ENCODE measurements around the gene C1orf105.
A peak's percentile ranks its signal among the peaks of the same experiment; 100 is the strongest.

C1orf105 gene

DNA sequence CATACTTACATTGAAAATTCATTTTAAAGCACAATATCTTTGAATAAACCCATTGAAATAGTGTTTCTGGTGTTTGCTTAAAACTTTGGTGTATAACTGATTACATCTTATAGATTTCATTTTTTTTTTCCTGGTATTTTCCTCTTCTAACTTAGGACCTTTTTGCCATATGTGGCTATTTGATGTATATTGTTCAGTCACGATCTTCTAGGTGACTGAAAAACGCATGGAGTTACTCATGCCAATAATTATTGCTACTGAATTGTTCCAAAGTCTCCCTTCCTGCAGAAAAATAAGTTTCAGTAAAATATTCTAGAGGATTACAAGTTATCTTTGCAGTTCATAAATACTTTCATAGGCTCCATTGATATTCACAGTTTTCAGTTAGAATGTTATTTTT, 22.9 kb upstream of the C1orf105 start:
- DNase-seq = no peak

DNA sequence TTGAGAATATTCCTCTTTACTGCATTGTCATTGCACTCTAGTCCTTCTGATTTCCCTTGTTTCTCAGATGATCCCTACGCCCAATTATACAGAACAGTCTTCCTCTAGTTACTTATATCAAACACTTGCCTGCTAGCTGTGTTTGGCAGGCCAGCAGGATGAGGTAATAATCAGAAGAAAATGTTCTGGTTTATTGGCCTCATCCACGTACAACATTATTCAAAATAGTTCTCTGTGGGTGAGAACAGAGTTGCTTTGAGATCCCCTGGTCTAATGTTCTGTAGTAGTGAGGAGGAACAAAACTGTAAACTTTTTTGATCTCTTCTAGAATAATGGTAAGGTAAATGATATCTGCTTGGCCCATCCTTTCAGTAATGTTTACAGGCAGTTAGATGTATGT, 22.3 kb upstream of the C1orf105 start:
- no peak for DNase-seq

- DNase-seq = peak; percentile 91
Measured at GRCh38 chr1:172398970-172399755, 21.3 kb upstream of the C1orf105 start.

DNA sequence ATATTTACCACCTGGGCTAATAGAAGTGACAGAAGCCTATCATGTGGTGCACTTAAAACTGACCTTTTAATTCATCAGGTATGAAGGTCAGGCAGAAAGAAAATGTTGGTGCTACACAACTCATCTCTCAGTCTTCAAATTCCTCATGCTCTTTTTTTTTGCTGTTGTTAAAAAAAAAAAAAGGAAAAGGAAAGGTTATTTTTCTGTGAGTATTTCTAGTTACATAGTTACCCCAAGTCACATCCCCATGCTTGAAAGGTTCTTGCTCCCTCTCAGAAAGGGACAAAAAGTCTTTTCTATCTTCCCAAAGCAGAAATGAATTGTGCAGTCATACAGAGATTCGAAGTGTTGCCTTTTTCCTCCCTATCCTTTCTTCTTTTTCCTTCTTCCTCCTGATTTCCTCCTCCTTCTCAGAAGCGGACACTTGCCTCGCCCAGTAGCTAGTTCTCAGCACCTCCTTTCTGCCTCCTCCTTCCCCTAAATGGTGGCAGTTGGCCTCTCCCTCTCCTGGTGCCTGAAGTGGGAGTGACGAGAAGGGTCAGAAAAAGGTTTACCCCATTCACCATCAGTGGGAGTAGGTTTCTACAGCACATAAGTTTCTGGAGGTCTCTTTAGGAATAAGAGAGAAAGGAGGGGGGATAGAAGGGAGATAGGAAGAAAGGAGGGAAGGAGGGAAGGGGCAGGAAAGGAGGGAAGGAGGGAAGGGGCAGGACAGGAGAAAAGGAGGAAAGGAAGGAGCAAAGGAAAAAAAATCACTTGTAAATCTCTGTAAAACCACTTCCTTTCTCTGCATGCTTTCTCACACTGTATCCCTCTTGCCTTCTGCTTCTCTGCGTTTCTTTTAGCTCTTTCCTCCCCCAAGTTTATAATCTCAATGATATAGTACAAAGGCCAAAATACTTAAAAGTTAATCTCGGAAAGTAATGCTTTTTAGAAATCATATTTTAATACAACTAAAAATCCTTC, 20.4 kb upstream of the C1orf105 start:
- peak; percentile 66 for DNase-seq

GRCh38 chr1:172400722-172401105, 19.8 kb upstream of the C1orf105 start:
- no peak for DNase-seq

DNA sequence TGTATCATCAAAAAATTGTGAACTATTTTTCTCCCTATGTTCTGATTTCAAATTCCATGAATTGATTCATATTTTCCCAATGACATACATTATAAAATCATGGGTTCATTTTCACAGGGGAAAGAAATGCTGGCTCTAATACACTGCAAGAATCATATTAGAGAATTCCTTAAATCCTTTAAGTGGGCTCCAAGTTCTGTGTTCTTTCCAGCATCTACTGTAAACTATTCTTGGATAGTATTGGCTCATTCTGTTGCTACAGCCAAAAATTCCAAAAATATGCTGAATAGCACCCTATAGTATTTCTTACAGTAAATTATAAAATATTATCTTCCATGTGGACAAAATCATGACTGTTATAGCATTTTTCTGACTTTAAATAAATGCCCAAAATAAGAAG, 19.0 kb upstream of the C1orf105 start:
- no peak for DNase-seq

GRCh38 chr1:172401892-172402291, 18.6 kb upstream of the C1orf105 start:
- DNase-seq = no peak

DNA sequence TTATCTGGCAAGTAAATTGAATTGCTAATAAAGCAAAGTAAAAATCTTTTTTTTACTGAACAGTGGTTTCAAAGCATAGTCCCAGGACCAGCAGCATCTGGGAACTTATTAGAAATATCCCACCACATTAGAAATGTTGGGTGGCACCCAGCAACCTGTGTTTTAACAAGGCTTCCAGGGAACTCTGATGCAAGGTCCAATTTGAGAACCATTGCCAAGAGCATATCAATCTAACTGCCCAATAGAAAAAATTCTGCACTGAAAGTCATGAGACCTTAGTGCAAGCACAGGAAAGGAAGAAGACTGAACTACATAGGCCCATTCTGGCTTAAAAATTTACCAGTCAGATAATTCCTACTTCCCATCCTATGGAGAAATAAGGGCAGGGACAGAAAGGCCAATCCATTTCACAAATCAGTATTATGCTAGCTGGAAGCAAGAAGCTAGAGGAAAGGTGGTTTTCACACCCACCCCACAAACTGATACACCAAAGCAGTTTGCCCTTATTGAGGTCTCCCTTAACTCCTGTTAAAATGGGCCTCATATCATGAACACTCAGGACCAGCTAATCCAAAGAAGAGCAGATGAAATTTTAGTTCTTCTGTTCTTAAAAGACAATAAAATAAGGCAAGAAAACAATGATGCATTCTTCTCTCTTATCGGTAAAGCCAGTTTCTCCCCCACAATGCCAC, 17.5 kb upstream of the C1orf105 start:
- DNase-seq = no peak

GRCh38 chr1:172404121-172404520, 16.4 kb upstream of the C1orf105 start:
- no peak for DNase-seq

DNA sequence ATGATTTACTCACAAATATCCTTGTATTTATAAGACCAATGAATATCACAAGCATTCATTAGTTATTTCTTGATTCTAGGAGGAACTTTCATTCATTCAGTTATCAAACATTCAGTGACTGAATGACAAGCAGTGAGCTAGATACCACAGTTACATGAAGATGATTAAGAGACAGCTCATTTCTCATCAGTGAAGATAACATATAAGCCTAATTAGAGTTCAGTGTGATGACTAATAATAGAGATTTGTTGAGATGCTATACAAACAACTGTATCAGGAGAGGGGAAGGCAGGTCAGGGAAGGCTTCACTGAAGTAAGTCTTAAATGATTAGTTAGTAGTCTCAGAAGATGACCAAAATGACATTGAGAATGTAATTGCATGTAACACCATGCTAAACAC, 14.6 kb upstream of the C1orf105 start:
- DNase-seq = no peak

GRCh38 chr1:172406968-172407367, 13.5 kb upstream of the C1orf105 start:
- no peak for DNase-seq

- no peak for DNase-seq
Measured at GRCh38 chr1:172408958-172409357, 11.5 kb upstream of the C1orf105 start.

DNA sequence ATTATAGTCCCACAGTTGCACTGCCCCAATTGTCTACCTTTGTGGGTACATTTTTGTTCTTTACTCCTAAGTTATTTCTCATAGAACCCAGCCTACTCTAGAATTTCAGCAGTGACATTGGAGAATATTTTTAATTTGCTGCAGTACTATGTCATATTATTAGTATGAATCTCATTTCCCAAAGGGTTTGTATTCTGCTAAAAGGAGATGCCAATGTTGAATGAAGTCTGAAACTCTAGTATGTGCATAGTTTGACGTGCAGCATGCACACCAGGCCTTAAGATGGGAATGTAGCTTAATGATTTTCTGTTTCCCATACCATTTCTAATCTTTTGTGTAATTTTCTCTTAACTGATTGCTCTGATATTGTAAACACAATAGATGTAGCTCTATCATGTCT, 10.5 kb upstream of the C1orf105 start:
- DNase-seq = no peak

DNA sequence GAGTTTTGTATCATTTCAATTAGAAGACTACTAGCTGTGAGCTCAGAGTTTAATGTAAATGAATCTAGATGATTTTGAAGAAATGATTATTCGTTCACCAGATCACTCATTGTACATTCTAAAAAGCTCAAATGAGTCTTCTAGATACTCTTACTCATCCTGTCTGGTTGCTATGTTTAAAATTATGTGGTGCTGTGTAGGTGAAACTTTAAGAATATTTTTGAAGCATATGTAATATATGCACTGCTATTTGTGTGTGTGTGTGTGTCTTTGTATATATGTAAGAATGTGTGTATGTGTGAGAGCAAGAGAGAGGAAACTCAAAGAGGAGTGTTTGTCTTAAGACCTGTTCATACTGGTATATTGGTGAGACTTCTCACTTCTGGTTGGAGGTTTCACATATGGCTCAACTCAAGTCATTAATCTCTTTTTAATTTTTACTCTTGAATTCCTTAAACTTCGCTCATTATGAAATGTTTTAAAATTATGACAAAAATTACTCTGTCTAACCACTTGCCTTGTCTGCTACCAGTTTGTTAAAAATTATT, 8.6 kb upstream of the C1orf105 start:
- no peak for DNase-seq

DNA sequence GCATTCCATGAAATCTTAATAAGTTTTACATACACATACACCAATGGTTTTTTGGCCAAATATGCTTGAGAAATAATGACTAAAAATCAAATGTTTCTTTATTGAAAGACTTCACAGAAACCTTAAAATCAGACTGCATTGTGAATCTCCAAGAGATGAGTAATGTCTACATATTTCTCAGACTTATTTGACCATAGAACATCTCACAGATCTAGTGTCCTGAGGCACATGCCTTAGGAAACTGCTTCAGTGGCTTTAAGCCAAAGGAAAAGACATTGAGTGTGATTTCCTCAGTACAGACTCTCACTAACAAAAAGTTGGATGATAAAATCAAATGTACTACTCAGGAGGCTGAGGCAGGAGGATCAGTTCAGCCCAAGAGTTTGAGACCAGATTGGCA, 6.2 kb upstream of the C1orf105 start:
- no peak for DNase-seq

- DNase-seq = no peak
Measured at GRCh38 chr1:172416496-172417035, 3.9 kb upstream of the C1orf105 start.

GRCh38 chr1:172417557-172417956, 2.9 kb upstream of the C1orf105 start:
- no peak for DNase-seq

DNA sequence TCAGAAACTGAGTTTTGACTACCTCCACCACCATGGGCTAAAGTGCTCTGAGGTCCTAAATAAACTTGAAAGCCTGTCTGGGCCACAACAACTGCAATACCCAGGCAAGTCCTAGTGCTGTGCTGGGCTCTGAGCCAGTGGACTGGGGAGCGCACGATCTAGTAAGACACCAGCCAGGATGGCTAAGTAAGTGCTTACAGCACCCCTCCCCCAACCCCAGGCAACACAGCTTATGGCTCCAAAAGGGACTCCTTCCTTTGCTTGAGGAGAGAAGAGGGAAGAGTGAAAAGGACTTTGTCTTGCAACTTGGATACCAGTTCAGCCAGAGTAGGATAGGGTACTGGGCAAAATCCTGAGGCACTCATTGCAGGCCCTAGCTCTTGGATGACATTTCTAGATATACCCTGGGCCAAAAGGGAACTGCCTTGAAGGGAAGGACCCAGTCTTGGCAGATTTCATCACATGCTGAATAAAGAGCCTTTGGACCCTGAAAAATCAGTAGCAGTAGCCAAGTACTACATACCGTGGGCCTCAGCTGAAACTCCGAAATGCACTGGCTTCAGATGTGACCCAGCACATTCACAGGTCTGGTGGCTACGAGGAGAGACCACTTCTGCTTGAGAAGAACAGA, 1.6 kb downstream of the C1orf105 start:
- no peak for DNase-seq

DNA sequence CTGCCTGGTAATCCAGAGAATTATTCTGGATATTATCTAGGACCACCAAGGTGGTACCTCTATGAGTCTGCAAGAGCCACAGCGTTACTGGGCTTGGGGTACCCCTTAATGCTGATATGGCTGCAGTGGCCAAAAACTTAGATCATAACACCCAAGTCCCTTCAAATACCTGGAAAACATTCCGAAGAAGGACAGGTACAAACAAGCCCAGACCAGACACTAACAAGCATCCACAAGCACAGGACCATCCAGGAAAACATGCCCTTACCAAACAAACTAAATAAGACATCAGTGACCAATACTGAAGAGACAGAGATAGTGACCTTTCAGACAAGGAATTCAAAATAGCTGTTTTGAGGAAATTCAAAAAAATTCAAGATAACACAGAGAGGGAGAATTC, 2.9 kb downstream of the C1orf105 start:
- DNase-seq = no peak

GRCh38 chr1:172425339-172425738, 4.9 kb downstream of the C1orf105 start:
- DNase-seq = no peak

DNA sequence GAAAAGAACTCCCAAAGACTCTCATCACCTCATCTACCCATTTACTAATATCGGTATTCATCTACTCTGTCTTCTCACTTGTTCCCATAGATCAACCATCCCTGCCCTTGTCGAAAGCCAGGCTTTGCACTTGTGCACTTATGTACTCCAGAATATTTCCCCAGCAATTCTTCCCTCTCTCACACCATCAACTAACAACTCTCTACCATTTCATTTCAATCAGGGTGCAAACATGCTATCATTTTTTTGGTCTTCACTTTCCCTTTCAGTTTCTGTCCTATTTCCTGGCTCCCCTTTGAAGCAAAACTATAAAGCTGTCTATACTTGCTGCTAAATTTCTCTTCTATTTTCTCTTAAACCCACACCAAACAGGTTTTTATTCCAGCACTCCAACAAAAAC, 6.7 kb downstream of the C1orf105 start:
- DNase-seq = no peak

All from islet precursor cell (in vitro differentiated cells).